Activated CD4-positive, CD25-positive, alpha-beta regulatory T cell (primary cell): Measurements from ENCODE around the gene ABCC11.
A peak's percentile ranks its signal among the peaks of the same experiment; 100 is the strongest.

Experiments used
- DNase-seq, 4 experiments: peaks; one replicate each; lab custom pipeline; 2025; lab: John Stamatoyannopoulos, UW

The ABCC11 gene

DNA sequence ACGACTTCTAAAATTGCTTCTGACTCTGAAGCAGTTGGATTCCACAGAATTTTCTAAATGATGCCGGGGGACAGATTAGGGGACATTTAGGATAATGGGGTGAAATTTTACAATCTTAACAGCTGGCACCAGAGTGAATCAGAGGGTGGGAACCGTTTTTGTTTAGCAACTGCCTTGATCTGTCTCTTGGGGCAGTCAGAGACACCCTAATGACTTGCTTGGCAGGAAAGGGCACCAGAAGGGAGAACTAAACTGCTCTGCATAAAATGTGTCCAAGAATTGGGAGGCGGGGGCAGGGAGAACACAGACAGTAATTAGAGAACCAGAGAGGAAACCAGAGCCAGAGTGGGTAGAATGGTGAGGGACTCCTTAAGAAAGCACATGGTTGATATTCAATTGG lies 85.4 kb downstream of the ABCC11 start:
- DNase-seq: no peak

DNA sequence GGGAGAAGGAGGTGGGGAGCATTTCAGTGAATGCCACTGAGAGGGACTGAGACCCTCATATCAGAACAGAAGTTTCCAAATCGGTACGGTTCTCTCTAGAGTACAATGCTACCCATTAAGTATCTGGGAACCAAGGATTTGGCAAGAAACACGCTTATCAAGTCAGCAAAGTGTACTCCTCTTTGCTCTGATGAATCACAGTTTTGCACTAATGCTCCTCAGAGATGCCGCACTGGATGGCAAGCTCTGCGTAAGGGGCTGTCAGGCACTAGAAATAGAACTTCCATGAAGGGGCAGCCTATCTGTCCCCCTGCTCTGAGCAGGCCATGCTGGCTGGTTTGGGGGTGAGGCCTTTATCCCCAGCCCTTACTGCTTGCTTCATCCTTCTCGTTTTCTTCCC lies 86.8 kb downstream of the ABCC11 start:
- no peak for DNase-seq

DNA sequence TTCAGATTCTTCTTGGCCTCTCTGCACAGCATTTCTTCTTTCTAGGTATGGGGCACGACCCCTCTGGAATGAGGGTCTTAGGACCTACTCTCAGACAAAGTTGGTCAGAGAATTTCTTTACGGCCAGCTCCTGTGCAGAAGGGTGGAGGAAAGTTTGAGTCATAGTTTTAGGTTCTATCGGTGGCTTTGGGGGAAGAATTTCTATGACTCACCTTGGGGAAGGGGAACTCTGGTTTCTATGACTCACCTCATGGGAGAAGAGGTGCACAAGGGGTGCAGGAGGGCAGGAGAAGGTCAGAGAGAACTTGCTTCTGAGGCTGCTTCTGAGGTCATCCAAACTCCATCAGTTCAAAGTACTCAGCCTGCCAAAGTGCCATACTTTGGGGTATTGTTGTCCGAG lies 89.0 kb downstream of the ABCC11 start:
- DNase-seq: peak in 1 of 4 experiments; percentile 8

DNA sequence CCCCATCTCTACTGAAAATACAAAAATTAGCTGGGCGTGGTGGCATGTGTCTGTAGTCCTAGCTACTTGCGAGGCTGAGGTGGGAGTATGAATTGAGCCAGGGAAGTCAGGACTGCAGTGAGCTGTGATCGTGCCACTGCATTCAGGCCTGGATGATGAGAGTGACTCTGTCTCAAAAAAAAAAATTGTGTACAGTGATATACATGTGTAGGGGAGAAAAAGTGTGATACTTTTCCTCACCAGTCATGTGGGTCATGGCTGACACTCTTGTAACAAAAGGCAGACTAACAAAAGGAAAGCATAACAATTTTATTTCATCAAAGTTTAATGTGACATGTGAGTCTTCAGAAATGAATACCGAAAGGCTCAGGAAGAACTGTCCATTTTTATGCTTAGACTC lies 89.5 kb downstream of the ABCC11 start:
- DNase-seq: no peak

DNA sequence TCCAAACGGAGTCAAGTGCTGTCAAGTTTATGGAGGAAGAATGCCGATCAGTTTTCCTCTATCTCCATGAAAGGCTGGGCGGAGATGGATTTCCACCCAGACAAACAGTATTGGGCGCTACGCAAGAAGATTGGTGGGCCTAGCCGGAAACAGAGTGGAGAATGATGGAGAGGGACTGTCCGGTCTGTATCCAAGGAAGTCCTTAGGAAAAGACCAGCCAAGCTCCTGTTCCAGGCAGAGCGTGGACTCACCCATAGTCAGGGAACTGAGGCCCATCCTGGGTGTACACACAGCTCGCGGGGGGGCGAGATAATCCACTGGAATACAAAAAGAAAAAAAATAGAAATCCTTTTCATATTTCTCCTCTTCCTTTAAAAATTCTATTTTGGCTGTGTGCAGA lies 90.0 kb downstream of the ABCC11 start:
- DNase-seq: no peak

DNA sequence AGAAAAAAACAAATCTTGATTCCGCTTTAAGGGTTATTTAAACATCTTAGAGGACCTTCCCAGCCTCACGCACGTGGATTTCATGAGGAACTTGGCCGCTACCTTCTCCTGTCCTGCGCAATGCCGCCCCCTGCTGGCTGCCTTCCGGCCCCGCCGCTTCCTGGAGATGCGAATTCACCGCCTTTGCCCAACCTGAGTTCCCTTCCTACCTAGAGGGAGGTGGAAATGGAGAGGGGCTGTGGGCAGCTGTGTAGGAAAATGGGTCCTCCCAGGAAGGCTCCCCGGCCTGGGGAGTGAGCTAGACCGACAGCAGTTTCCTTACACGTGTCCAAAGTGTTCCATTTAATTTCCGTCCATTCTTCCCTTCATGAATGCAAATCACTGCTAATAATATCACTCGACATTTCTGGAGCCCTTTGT lies 90.5 kb downstream of the ABCC11 start:
- peak; percentile 64 to 86 (median 73) for DNase-seq

DNA sequence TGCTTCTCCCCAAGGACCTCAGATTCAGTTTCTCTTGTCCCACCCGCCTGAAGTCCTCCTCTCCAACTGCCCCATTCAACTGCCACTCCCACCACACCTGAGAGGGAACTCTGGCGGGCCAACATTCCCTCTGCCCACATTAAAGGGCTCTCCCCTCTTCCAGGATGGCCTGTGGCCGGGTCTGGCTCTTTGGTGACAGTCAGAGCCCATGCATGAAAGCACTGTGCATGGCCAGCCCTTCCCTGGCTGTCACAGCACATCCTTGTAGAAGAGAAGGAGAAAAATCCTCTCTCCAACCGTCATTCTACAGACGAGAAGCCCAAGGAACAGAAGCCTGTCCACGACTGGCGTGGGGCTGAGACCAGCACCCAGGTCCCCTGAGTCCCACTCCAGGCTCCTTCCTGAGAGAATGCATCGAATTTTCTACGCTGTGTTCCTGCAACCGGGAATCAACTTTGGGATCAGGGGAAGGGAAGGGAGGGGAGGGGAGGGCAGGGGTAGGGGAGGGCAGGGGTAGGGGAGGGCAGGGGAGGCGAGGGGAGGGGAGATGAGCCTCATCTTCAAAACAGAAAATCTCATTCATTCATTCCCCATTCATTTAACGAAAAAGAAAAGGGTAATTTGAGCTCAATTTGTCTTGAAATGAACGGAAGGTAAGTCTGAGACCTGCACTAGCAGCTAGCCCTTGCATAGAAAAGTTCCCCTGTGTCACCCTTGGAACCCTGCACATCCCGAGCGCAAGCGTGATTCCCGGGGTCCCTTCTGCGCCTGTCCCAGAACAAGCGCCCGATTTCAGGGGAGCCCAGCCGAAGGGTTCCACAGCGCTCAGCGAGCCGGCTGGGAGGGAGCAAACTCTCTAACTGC lies 91.2 kb downstream of the ABCC11 start, which contains the start of gene ABCC12:
Gene ABCC12 (minus strand): TSS at position 68 of the 864 bp plus-strand sequence. CDS start 9,569 bp downstream, outside the sequence.
- no peak for DNase-seq

DNA sequence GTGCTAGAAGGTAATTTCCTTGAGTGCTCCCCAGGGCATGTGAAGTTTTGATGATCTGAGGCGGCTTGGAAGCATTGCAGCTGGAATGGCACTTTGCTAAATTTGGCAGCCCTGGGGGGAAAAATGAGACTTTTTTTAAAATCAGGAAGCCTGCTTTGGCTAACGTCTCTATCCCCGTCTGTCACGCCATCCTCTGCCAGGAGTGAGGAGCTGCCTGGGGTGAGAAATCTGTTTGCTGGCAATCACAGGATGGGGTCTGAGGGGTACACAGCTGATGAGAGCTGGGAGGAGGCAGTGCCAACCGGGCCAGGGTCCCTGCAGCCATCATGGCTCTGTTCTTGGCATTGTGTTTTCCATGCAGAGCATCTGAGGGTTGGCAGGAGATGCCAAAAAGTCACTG lies 93.6 kb downstream of the ABCC11 start:
- no peak for DNase-seq

DNA sequence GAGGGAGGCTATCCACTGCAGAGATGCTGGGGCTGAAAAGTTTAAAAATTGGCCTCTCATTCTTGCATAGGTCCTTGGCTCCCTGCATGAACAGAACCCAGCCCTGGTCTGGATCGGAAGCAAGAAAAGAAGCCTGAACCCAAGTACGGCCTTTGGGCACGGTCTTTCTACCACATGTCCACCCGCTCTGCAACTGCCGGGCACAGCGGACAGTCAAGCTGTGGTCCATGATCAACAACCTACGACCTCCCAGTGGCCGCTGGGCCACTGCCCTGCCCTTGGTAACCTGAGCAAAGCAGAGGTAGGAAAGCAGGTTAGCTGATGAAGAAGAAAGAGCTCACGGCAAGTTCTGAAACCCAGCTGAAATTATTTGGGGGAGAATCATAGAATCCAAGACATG lies 95.1 kb downstream of the ABCC11 start:
- DNase-seq: no peak

DNA sequence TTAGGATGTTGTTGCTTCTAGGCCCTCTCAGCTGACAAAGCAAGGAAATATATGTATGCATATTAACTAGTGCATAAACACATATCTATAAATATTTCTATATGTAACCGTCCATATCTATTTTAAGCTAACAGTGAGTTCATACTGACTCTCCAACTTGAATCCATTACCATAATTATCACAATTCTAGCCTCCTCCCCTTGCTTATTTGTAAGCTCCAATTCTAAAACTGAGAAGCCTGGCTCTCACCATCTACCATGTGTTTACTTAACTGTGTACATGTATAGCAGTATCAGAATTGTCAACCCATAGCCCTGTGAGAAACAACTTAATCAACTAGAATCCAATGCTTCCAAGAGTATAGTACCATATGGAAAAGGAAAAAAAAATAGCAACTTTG lies 96.6 kb downstream of the ABCC11 start:
- no peak for DNase-seq

DNA sequence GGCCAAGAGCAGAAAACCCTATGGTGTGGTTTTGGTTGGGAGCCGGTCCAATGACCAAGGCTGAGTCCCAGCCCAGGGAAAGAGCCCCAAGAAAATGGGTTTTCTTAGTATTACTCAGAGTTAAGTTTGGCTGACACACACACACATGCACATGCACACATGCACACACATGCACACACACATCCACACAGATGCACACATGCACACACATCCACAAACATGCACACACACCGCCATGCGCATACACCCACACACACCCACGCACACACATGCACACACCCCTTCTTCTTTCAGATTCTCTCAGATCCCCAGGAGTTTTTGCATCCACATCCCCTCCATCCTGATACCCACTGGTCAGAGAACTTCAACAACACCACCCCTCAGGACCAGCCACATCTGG lies 100.6 kb downstream of the ABCC11 start:
- DNase-seq: no peak

DNA sequence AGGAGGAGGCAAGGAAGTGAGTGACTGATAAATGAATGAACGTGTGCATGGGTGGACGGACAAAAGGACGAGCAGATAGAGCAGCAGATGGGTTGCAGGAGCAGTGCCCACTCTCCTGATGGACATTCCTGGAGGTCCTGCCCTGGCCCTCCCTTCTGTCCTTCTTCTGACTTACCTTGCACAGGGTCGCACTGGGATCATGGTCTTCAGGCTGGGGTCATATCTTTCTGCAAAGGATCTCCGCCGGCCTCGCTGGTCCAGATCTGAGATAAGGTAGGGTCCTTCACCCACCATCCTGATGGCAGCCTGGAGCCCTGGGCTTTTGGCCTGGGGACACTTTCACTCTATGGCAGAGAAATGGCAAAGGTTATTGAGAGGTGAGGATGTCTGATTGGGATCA lies 101.2 kb downstream of the ABCC11 start:
- DNase-seq: no peak

DNA sequence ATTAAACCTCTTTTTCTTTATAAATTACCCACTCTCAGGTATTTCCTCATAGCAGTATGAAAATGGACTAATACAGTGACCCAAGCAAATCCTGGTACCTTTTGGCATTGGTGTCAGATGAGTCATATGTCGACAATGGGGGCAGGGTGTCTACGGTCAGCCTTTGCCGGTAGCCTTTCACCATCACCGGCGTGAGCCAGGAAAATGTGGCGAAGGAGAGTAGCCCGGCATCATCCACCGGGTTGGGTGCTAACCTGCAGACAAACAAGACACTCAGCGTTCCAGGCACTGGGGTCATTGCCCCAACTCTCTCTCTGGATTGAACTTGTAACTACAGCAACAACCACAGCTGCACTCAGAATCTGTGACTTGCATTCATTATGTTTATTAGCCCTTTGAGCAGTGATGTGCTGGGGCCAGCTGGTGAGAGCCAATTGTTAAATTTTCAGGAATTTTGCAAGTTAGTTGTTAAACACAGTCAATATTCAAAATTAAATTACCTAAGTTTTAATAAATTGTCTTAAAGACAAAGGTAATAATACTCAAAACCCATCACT lies 103.4 kb downstream of the ABCC11 start:
- no peak for DNase-seq

DNA sequence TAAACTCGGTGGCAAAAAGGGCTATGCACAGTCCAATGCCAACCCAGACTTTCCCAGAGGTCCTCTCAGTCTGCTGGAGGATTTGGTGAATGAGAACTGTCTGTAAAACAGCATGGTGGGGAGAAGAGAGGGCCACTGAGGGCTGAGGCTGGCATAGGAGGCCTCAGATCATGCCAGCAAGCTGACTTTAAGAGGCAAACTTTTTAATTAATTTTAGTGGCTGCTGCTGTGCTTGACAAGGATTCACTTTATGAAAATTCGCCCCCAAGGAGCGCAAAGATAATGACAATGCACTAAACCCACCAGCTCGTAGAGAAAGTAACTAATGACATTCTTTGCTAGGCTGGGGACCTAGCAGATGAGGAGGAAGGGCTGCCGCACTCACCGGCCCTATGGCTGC lies 106.5 kb downstream of the ABCC11 start:
- DNase-seq: no peak

DNA sequence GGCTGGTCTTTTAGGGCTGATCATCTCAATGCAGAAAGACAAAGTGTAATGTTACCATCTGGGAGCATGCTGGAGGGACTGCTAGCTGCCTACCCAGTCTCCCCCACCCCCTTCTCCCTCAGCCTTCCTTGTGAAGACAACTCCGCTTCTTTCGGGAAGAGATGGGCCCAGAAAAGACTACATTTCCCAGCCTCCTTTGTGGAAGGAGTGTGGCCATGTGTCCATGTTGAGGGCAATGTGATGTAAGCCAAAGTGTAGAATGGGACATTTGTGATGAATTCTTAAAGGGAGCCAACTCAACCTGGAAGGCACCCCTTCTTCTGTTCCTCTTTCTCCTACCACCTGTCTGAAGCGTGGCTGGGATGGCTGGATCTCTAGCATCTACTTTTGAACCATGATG lies 107.8 kb downstream of the ABCC11 start:
- DNase-seq: no peak

DNA sequence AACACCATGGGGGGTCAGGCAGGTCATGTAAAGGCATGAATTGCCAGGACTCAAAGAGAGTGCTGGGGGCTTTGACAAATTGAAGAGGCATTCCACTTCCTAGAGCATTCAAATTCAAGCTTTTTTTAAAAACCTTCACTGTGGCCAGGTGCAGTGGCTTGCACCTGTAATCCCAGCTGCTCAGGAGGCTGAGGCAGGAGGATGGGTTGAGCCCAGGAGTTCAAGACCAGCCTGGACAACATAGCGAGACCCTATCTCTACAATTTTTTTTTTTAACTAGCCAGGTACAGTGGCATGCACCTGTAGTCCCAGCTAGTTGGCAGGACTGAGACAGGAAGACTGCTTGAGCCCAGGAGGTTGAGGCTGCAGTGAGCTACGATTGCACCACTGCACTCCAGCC lies 108.8 kb downstream of the ABCC11 start:
- no peak for DNase-seq

DNA sequence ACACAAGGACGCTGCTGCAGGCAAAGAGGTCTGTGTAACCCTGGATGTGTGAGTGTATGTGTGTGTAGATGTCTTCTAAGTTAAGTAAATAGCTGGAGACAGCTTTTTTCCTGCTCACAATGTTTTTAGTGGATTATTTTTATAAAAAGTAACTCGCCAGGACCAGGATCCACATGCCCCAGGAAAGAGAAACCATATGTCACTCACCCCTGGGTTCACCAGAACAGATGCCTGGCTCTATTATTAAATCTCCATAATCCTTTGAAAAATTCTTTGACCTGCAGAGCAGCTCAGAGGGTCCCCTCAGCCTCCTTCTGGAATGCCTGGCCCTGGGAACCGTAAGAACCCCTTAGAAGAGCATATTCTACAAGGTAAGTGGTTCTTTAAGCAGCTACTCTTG lies 109.5 kb downstream of the ABCC11 start:
- DNase-seq: no peak

DNA sequence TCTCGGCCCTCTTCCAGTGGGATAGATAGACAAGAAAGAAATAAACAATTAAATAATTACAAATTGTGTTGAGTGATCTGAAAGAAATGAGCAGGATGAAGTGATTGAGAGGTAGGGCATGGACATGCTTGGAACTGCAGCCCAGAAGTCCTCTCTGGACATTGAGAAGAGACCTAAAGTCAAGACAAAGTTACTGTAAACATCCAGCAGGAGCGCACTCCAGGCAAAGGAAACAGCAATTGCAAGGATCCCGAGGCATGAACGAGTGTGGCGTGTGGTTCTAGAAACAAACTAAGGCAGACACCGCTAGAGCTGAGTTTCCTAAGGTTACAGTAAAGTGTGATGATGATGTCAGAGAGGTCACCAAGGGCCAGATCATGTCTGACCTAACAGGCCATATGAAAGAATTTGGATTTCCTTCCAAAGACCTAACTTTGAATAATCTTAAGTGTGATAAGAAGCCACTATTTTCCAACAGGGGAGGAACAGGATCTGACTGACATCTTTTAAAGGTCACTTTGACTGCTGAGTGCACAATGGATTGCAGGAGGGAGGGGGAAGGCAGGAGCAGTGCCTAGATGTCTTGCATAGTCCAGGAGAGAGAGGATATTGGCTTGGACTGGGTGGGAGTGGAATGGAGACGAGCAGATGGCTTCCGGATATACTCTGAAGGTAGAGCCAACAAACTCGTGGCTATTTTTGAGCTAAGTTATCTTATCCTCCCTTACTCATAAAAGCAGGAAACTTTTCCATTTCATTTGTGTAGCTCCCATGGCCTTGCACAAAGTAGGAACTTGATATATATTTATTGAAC lies 110.6 kb downstream of the ABCC11 start:
- no peak for DNase-seq

DNA sequence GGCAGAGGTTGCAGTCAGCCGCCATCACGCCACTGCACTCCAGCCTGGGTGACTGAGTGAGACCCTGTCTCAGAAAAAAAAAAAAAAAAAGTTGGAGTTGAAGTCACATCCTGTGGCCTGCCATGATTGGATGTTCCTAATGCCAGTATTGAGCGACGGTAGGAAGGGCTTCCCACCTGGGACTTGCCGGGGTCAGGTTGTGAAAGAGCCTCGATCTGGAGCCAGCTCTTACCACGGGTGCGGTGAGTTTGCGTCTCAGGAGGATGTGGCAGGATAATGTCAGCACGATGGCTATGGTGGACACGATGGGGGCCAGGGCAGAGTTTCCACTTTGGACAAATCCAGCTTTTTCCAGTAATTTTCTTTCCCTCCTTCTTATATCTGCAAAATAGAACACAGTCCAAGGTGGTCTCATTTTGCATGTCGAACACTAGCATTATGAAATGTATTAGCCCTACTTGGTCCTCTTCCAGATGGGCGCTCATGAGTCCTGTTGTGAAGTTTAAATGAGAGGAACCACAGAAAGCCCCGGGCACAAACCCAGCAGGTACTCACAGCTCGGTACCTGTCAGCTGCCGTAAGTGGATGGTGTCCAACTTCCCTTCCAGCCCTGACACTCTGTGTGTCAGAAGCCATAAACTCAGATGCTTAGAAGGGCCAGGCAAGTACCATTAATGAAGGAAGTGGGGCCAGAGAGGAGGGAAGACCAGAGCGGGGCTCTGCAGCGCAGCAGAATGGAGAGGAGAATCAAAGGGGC lies 113.7 kb downstream of the ABCC11 start:
- no peak for DNase-seq

DNA sequence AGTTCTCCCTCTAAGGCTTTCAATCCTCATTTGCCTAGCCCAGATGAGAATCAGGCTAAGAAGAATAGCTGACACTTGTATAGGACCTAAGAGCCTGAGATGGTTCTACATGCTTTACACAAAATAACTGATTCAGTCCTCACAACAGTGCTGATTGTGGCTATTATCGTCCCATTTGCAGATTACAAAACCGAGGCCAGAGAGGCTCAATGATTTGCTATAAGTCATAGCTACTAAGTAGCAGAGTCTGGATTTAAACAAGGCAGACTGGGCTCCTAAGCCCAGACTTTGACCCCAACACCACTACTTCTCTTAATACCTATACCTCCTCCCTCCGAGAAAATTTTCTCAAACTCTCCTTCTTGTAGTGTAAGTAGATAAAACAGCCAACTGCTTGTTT lies 114.6 kb downstream of the ABCC11 start:
- no peak for DNase-seq

DNA sequence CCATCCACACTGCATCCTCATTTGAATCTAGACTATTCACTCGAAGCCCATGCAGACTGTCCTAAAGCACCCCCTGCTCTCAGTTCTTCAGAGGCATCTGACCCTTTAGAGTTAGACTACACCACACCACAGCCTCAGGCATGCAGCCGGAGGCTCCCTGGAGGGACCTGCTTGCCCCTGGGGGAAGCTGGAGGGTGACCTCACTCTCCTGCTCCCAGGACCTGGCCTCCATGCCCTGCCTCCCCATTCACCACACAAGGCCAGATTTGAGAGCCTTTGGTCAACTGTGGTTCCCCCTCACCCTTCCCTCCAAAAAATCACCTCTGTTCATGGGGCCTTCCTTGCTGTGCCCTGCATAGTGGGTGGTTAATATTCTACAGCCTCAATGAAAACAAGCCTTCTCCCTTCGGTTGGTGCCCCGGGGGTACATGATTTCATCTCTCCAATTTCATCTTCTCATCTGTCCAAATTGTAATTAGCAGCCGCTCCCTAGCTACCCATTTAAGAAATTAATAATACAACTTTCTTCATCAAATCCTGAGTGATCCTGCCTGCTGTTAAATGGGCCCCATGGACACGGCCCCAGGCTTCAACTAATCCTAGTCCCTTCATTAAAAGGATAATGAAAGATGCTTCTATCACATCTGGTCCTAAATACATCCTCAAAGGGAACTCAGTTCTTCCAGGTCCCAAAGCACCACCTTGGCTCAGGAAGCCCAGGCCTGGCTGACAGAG lies 116.0 kb downstream of the ABCC11 start:
- no peak for DNase-seq
